ENCODE data around the gene NOSTRIN.

GRCh38 chr2:168848225-168848624 lies 45.8 kb downstream of the NOSTRIN start:
- TF ChIP-seq CTCF (IDR thresholded peaks at IDR 0.05) (no peak), POLR2A (IDR thresholded peaks at IDR 0.05) (no peak)
